WTC11 (cell line): Measurements from ENCODE around the gene EYS. TPM values are rescaled to one million over a fixed set of nuclear protein-coding genes. Genes with fewer than 3 reads are reported as not detected.

Source experiments
- ATAC-seq: fragments of 200-7000 bp; cut with Tn5 transposase; 2 replicates; pipeline ENCODE4 v1.10.0; 2021; ENCODE audit warnings: mild to moderate bottlenecking, moderate library complexity
- CTCF ChIA-PET: fragments of 300-600 bp; sonication (Branson Sonifier 250); formaldehyde crosslinking; loops from one replicate; lab custom pipeline; 2021; ENCODE audit warnings: antibody characterized with exemption; lab: Charles Lee
- POLR2A ChIA-PET: fragments of 350-600 bp; sonication (Branson Sonifier 250); formaldehyde crosslinking; loops from one replicate; lab custom pipeline; 2021; ENCODE audit warnings: antibody characterized with exemption; lab: Charles Lee
- DNase-seq: peaks from one replicate; pipeline ENCODE4 v3.0.0; 2021; ENCODE audit warnings: low spot score
- H3K27ac Mint-ChIP-seq: 2 replicates; pipeline ENCODE4 v1.8.0; 2021; ENCODE audit warnings: mixed read lengths
- H3K27me3 Mint-ChIP-seq: 2 replicates; pipeline ENCODE4 v1.8.0; 2021; ENCODE audit warnings: low read depth, mild to moderate bottlenecking, moderate library complexity, mixed read lengths
- H3K36me3 Mint-ChIP-seq: 2 replicates; pipeline ENCODE4 v1.8.0; 2021; ENCODE audit warnings: mixed read lengths
- H3K4me1 Mint-ChIP-seq: 2 replicates; pipeline ENCODE4 v1.8.0; 2022; ENCODE audit warnings: mixed read lengths
- H3K4me3 Mint-ChIP-seq: 2 replicates; pipeline ENCODE4 v1.8.0; 2021; ENCODE audit warnings: mild to moderate bottlenecking, moderate library complexity, mixed read lengths
- H3K9me3 Mint-ChIP-seq: 2 replicates; pipeline ENCODE4 v1.8.0; 2021; ENCODE audit warnings: mixed read lengths
- ATF1 ChIP-seq: sonication (generic); formaldehyde crosslinking; IDR thresholded peaks from 2 replicates; pipeline ENCODE4 v1.8.1; 2023; ENCODE audit warnings: mild to moderate bottlenecking, moderate library complexity, missing genetic modification reagents
- CBFB ChIP-seq: sonication (generic); formaldehyde crosslinking; IDR thresholded peaks from 2 replicates; pipeline ENCODE4 v1.8.1; 2022; ENCODE audit warnings: mild to moderate bottlenecking, low read depth, missing genetic modification reagents
- HMGA2 ChIP-seq: fragments of 250-450 bp; sonication (Bioruptor Pico); IDR thresholded peaks from 2 replicates; pipeline ENCODE4 v1.4.0; 2021; ENCODE audit warnings: mild to moderate bottlenecking, moderate library complexity
- IRF2 ChIP-seq: sonication (generic); formaldehyde crosslinking; IDR thresholded peaks from 2 replicates; pipeline ENCODE4 v1.8.0; 2022; ENCODE audit warnings: low read depth, missing genetic modification reagents, borderline replicate concordance
- JAZF1 ChIP-seq: fragments of 250-450 bp; sonication (Bioruptor Pico); IDR thresholded peaks from 2 replicates; pipeline ENCODE4 v1.9.0; 2021; ENCODE audit warnings: moderate library complexity, mild to moderate bottlenecking, inconsistent platforms
- SP1 ChIP-seq: sonication (generic); formaldehyde crosslinking; conservative IDR thresholded peaks from 2 replicates; pipeline ENCODE4 v1.8.1; 2022; ENCODE audit warnings: missing genetic modification reagents
- TCF7 ChIP-seq: sonication (generic); formaldehyde crosslinking; IDR thresholded peaks from 2 replicates; pipeline ENCODE4 v1.8.0; 2022; ENCODE audit warnings: mild to moderate bottlenecking, low read depth, missing genetic modification reagents, moderate library complexity
- TP53 ChIP-seq: sonication (generic); formaldehyde crosslinking; IDR thresholded peaks from 2 replicates; pipeline ENCODE4 v1.8.1; 2023; ENCODE audit warnings: mild to moderate bottlenecking, missing genetic modification reagents
- ZBTB21 ChIP-seq: sonication (generic); formaldehyde crosslinking; IDR thresholded peaks from 2 replicates; pipeline ENCODE4 v1.8.1; 2023; ENCODE audit warnings: mild to moderate bottlenecking, missing genetic modification reagents, borderline replicate concordance
- total RNA-seq: library from RNA; stranded (reverse); gene quantifications from 3 replicates; pipeline ENCODE4 v1.2.3, GENCODE V29; 2021
- TF ChIP-seq, protein P1 (sequence below): sonication (generic); formaldehyde crosslinking; IDR thresholded peaks from 2 replicates; pipeline ENCODE4 v1.8.0; 2023; ENCODE audit warnings: missing genetic modification reagents, mild to moderate bottlenecking, borderline replicate concordance
- TF ChIP-seq, protein P2 (sequence below): sonication (generic); formaldehyde crosslinking; IDR thresholded peaks from 2 replicates; pipeline ENCODE4 v1.8.0; 2022; ENCODE audit warnings: mild to moderate bottlenecking, missing genetic modification reagents
- TF ChIP-seq, protein P3 (sequence below): fragments of 250-450 bp; sonication (Bioruptor Pico); IDR thresholded peaks from 2 replicates; pipeline ENCODE4 v1.8.0; 2021; ENCODE audit warnings: mild to moderate bottlenecking
- TF ChIP-seq, protein P4 (sequence below): sonication (generic); formaldehyde crosslinking; IDR thresholded peaks from 2 replicates; pipeline ENCODE4 v1.8.0; 2023; ENCODE audit warnings: missing genetic modification reagents
- TF ChIP-seq, protein P5 (sequence below): sonication (generic); formaldehyde crosslinking; IDR thresholded peaks from 2 replicates; pipeline ENCODE4 v1.8.1; 2022; ENCODE audit warnings: mild to moderate bottlenecking, moderate library complexity, missing genetic modification reagents

The EYS gene
- total RNA-seq, 1 experiment from 2014 or later = not detected

DNA sequence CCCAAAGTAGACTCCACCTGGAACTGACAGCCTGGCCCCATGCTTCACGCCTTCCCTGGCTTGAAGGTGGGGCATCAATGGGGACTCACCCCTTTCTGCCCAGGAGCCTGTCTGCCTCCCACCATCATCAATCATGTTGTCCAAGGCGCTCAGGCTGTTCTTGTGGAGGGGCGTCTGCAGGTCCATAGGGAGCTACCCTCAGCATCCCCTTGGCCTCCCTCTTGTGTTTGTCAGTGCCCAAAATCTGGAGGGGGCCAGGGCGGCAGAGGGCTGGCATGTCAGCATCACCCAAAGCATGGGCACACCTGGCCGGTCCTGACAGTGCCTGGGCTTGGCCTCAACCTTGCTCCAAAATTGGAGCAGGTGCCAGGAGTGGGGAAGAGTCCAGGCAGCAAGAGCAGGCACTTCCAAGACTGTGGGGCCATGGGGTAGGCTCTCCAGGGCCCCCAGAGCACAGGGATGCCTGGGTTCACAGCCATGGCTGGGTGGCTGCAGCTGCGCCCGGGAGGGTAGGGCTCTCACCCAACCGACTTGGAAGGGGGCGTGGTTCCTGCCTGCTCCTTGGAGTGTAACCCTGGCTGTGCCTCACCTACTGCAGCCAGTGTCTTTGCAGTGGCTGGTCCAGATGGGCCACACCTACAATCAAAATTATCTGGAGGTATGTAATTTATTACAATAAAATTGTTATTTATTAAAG lies 903.4 kb downstream of the EYS start:
- Mint-ChIP-seq H3K4me3 (no peak overlapping the region), H3K36me3 (no peaks in the 10 kb centered on the region; the same call in 1 of the 2 replicates), H3K27ac (no peak overlapping the region), H3K4me1 (no peaks in the 10 kb centered on the region), H3K9me3 (peaks cover 13% of the 10 kb centered on the region; the same call in 1 of the 2 replicates), H3K27me3 (no peaks in the 10 kb centered on the region)
- TF ChIP-seq, protein P1, sequence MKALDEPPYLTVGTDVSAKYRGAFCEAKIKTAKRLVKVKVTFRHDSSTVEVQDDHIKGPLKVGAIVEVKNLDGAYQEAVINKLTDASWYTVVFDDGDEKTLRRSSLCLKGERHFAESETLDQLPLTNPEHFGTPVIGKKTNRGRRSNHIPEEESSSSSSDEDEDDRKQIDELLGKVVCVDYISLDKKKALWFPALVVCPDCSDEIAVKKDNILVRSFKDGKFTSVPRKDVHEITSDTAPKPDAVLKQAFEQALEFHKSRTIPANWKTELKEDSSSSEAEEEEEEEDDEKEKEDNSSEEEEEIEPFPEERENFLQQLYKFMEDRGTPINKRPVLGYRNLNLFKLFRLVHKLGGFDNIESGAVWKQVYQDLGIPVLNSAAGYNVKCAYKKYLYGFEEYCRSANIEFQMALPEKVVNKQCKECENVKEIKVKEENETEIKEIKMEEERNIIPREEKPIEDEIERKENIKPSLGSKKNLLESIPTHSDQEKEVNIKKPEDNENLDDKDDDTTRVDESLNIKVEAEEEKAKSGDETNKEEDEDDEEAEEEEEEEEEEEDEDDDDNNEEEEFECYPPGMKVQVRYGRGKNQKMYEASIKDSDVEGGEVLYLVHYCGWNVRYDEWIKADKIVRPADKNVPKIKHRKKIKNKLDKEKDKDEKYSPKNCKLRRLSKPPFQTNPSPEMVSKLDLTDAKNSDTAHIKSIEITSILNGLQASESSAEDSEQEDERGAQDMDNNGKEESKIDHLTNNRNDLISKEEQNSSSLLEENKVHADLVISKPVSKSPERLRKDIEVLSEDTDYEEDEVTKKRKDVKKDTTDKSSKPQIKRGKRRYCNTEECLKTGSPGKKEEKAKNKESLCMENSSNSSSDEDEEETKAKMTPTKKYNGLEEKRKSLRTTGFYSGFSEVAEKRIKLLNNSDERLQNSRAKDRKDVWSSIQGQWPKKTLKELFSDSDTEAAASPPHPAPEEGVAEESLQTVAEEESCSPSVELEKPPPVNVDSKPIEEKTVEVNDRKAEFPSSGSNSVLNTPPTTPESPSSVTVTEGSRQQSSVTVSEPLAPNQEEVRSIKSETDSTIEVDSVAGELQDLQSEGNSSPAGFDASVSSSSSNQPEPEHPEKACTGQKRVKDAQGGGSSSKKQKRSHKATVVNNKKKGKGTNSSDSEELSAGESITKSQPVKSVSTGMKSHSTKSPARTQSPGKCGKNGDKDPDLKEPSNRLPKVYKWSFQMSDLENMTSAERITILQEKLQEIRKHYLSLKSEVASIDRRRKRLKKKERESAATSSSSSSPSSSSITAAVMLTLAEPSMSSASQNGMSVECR (CRISPR knock-in tag) = no peak
- no peak for TF ChIP-seq HMGA2 (CRISPR knock-in tag)
- TF ChIP-seq, protein P2, sequence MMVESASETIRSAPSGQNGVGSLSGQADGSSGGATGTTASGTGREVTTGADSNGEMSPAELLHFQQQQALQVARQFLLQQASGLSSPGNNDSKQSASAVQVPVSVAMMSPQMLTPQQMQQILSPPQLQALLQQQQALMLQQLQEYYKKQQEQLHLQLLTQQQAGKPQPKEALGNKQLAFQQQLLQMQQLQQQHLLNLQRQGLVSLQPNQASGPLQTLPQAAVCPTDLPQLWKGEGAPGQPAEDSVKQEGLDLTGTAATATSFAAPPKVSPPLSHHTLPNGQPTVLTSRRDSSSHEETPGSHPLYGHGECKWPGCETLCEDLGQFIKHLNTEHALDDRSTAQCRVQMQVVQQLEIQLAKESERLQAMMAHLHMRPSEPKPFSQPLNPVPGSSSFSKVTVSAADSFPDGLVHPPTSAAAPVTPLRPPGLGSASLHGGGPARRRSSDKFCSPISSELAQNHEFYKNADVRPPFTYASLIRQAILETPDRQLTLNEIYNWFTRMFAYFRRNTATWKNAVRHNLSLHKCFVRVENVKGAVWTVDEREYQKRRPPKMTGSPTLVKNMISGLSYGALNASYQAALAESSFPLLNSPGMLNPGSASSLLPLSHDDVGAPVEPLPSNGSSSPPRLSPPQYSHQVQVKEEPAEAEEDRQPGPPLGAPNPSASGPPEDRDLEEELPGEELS (CRISPR knock-in tag) = no peak
- TF ChIP-seq CBFB = no peak
- TF ChIP-seq, protein P3, sequence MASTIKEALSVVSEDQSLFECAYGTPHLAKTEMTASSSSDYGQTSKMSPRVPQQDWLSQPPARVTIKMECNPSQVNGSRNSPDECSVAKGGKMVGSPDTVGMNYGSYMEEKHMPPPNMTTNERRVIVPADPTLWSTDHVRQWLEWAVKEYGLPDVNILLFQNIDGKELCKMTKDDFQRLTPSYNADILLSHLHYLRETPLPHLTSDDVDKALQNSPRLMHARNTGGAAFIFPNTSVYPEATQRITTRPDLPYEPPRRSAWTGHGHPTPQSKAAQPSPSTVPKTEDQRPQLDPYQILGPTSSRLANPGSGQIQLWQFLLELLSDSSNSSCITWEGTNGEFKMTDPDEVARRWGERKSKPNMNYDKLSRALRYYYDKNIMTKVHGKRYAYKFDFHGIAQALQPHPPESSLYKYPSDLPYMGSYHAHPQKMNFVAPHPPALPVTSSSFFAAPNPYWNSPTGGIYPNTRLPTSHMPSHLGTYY (CRISPR knock-in tag) = no peak
- TF ChIP-seq, protein P4, sequence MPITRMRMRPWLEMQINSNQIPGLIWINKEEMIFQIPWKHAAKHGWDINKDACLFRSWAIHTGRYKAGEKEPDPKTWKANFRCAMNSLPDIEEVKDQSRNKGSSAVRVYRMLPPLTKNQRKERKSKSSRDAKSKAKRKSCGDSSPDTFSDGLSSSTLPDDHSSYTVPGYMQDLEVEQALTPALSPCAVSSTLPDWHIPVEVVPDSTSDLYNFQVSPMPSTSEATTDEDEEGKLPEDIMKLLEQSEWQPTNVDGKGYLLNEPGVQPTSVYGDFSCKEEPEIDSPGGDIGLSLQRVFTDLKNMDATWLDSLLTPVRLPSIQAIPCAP = no peak
- TF ChIP-seq SP1 (CRISPR knock-in tag) = no peak
- no peak for TF ChIP-seq TP53 (CRISPR knock-in tag)
- no peak for TF ChIP-seq ATF1 (CRISPR knock-in tag)
- no peak for TF ChIP-seq IRF2 (CRISPR knock-in tag)
- TF ChIP-seq JAZF1 (CRISPR knock-in tag) = no peak
- TF ChIP-seq, protein P5, sequence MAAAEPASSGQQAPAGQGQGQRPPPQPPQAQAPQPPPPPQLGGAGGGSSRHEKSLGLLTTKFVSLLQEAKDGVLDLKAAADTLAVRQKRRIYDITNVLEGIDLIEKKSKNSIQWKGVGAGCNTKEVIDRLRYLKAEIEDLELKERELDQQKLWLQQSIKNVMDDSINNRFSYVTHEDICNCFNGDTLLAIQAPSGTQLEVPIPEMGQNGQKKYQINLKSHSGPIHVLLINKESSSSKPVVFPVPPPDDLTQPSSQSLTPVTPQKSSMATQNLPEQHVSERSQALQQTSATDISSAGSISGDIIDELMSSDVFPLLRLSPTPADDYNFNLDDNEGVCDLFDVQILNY (CRISPR knock-in tag) = no peak
- ChIA-PET POLR2A (no interaction called here), CTCF (no interaction called here)
- DNase-seq = no peak
- ATAC-seq = no peak

DNA sequence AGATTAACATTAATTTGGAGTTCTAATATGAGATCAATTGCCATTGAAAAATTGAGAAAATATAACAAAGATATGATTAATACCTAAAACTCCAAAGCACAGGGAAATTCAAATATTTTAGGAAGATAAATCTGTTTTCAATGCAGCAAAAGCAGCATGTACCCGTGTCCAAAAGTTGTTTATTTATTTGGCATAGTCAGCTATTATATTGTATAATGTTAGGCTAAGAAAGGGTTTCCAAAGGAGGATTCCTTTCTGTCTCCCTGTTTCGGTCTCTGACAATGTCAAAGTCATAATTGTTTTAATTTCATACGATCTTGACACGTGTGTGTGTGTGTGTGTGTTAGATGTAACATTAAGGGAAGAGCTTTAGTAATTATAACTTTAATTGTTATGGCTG lies 914.5 kb downstream of the EYS start:
- H3K4me3 Mint-ChIP-seq = no peak overlapping the region
- DNase-seq (no peak), ATAC-seq (no peak)
- ChIA-PET CTCF (no interaction called here), POLR2A (no interaction called here)
- no peak for TF ChIP-seq TCF7
- no peak for TF ChIP-seq ZBTB21 (CRISPR knock-in tag)
- no peak overlapping the region for H3K27ac Mint-ChIP-seq
- no peaks in the 10 kb centered on the region for H3K4me1 Mint-ChIP-seq
- no peaks in the 10 kb centered on the region; the same call in 1 of the 2 replicates for H3K27me3 Mint-ChIP-seq
- H3K9me3 Mint-ChIP-seq = peaks cover 56% of the 10 kb centered on the region
- H3K36me3 Mint-ChIP-seq = peaks cover 25% of the 10 kb centered on the region
